ENCODE results near the gene TINAGL1.
A peak's percentile ranks its signal among the peaks of the same experiment; 100 is the strongest.

Gene TINAGL1

GRCh38 chr1:31614414-31615005 lies 38.2 kb downstream of the TINAGL1 start:
- no peak for DNase-seq

- no peak for DNase-seq
Measured at GRCh38 chr1:31615414-31615813, 39.1 kb downstream of the TINAGL1 start.

GRCh38 chr1:31615939-31616338 lies 39.6 kb downstream of the TINAGL1 start:
- no peak for DNase-seq

GRCh38 chr1:31617218-31617915 lies 41.1 kb downstream of the TINAGL1 start, which contains the start of gene HCRTR1:
Gene HCRTR1 (plus strand): TSS chr1:31617689. CDS start chr1:31619193, 1,504 bp downstream.
- no peak for DNase-seq

GRCh38 chr1:31617916-31618746 lies 41.8 kb downstream of the TINAGL1 start:
- DNase-seq, result peak; percentile 53

- no peak for DNase-seq
Measured at GRCh38 chr1:31618916-31619846, 42.9 kb downstream of the TINAGL1 start.

GRCh38 chr1:31620631-31621497 lies 44.5 kb downstream of the TINAGL1 start:
- DNase-seq, result no peak

GRCh38 chr1:31621498-31621820 lies 45.1 kb downstream of the TINAGL1 start:
- no peak for DNase-seq

- DNase-seq, result no peak
Measured at GRCh38 chr1:31621847-31622730, 45.8 kb downstream of the TINAGL1 start.

GRCh38 chr1:31623365-31623764 lies 47.0 kb downstream of the TINAGL1 start:
- no peak for DNase-seq

GRCh38 chr1:31624309-31624708 lies 48.0 kb downstream of the TINAGL1 start:
- no peak for DNase-seq

- no peak for DNase-seq
Measured at GRCh38 chr1:31624731-31625514, 48.6 kb downstream of the TINAGL1 start.

- DNase-seq, result no peak
Measured at GRCh38 chr1:31625561-31626222, 49.4 kb downstream of the TINAGL1 start.

- DNase-seq, result no peak
Measured at GRCh38 chr1:31626223-31627207, 50.2 kb downstream of the TINAGL1 start.

- no peak for DNase-seq
Measured at GRCh38 chr1:31627301-31627929, 51.1 kb downstream of the TINAGL1 start.

- no peak for DNase-seq
Measured at GRCh38 chr1:31627930-31628559, 51.7 kb downstream of the TINAGL1 start.
